Esophagus squamous epithelium (tissue), 5 donors: ENCODE data around the gene SOD1. TPM values are rescaled to one million over a fixed set of nuclear protein-coding genes. Genes with fewer than 3 reads are reported as not detected.

ENCODE experiments used
- DNase-seq: peaks from one replicate; lab custom pipeline; 2025; lab: John Stamatoyannopoulos, UW
- H3K27ac ChIP-seq, 4 donors: fragments of 200-600 bp; sonication (generic); one replicate each; pipeline ENCODE4 v1.5.1; 2016 to 2019; ENCODE audit warnings: mild to moderate bottlenecking in 1 of 4
- H3K27me3 ChIP-seq, 4 donors: fragments of 200-600 bp; sonication (generic); 1 replicate in 3 of 4; 2 replicates in 1 of 4; pipeline versions ENCODE4 v1.5.1 to v1.6.0; 2017 to 2021; ENCODE audit warnings: antibody characterized with exemption in 1 of 4
- H3K36me3 ChIP-seq, 3 donors: fragments of 200-600 bp; sonication (generic); one replicate each; pipeline ENCODE4 v1.5.1; 2016 to 2019
- H3K4me1 ChIP-seq, 3 donors: fragments of 200-600 bp; sonication (generic); one replicate each; pipeline ENCODE4 v1.5.1; 2017 to 2019
- H3K4me3 ChIP-seq, 4 donors: fragments of 200-600 bp; sonication (generic); 1 replicate in 3 of 4; 2 replicates in 1 of 4; pipeline ENCODE4 v1.5.1; 2016 to 2019; ENCODE audit warnings: mild to moderate bottlenecking in 2 of 4, moderate library complexity in 1 of 4
- H3K9me3 ChIP-seq, 3 donors: fragments of 200-600 bp; sonication (generic); one replicate each; pipeline ENCODE4 v1.5.1; 2016 to 2019
- CTCF ChIP-seq, 6 experiments: fragments of 450-650 bp in 4 of 6; fragments of 200-600 bp in 2 of 6; sonication (generic) in 2 of 6; IDR thresholded peaks; one replicate each; pipeline ENCODE4 v1.5.1; 2016 to 2019; ENCODE audit warnings: antibody characterized with exemption in 6 of 6, mild to moderate bottlenecking in 4 of 6, moderate library complexity in 4 of 6
- POLR2A ChIP-seq, 4 donors: fragments of 450-650 bp; IDR thresholded peaks; one replicate each; pipeline ENCODE4 v1.6.1; 2017; ENCODE audit warnings: antibody characterized with exemption in 4 of 4, mild to moderate bottlenecking in 4 of 4, moderate library complexity in 3 of 4
- WGBS, 2 donors: methylation state at CpG; one replicate each; pipeline ENCODE4 v1.1.5; 2018; 5-methylcytosine and 5-hydroxymethylcytosine counted together
- intact Hi-C: fragments of 100-400 bp; cut with DNase I; formaldehyde crosslinking; loops from one replicate; pipeline ENCODE4 v1.15.0; 2022
- total RNA-seq, 4 donors: library from RNA; depleted of rRNA; stranded (reverse); fragments of >200 nt; gene quantifications; one replicate each; pipeline ENCODE4 v1.1.0, GENCODE V29; 2016
- donor health status: DM: yes; HTN: yes; CAD: no.

The SOD1 gene
- total RNA-seq, 4 donors from 2014 or later = 160 to 328 (median 221) TPM

GRCh38 chr21:31616216-31616615 lies 43.3 kb upstream of the SOD1 start:
- Histone ChIP-seq H3K36me3 (no peaks in the 10 kb centered on the region), H3K27ac (no peak overlapping the region), H3K9me3 (no peaks in the 10 kb centered on the region), H3K4me1 (peaks cover 0 to 7% (median 0%) of the 10 kb centered on the region in 3 donors), H3K27me3 (no peaks in the 10 kb centered on the region), H3K4me3 (no peak overlapping the region)
- intact Hi-C loops = no loop called here
- DNase-seq = no peak
- no peak for TF ChIP-seq CTCF (IDR thresholded peaks at IDR 0.05)
- TF ChIP-seq POLR2A (IDR thresholded peaks at IDR 0.05) = no peak
- whole genome bisulfite sequencing, 2 donors = 57 to 69% methylated on average over 5 to 9 of the region's 9 CpGs

- Histone ChIP-seq H3K36me3 (no peaks in the 10 kb centered on the region), H3K9me3 (no peaks in the 10 kb centered on the region), H3K27ac (no peak overlapping the region), H3K4me1 (no peaks in the 10 kb centered on the region), H3K4me3 (no peak overlapping the region), H3K27me3 (no peaks in the 10 kb centered on the region)
- TF ChIP-seq CTCF (IDR thresholded peaks at IDR 0.05) (no peak), POLR2A (IDR thresholded peaks at IDR 0.05) (no peak)
- WGBS, 2 donors = 66% methylated on average over 2 of the region's 2 CpGs; no CpG with 5 or more reads in 1 of the 2 donors
- no peak for DNase-seq
- intact Hi-C loops = no loop called here
Measured at GRCh38 chr21:31618696-31619430, 40.6 kb upstream of the SOD1 start.

- intact Hi-C loops = no loop called here
- Histone ChIP-seq H3K4me1 (no peaks in the 10 kb centered on the region), H3K9me3 (no peaks in the 10 kb centered on the region), H3K27me3 (no peaks in the 10 kb centered on the region), H3K36me3 (no peaks in the 10 kb centered on the region), H3K27ac (no peak overlapping the region), H3K4me3 (no peak overlapping the region)
- no peak for TF ChIP-seq POLR2A (IDR thresholded peaks at IDR 0.05)
- no peak for TF ChIP-seq CTCF (IDR thresholded peaks at IDR 0.05)
- WGBS, 2 donors = 76 to 77% methylated on average over 3 of the region's 3 CpGs
- no peak for DNase-seq
Measured at GRCh38 chr21:31622397-31622796, 37.1 kb upstream of the SOD1 start.

GRCh38 chr21:31623664-31624063 lies 35.8 kb upstream of the SOD1 start:
- DNase-seq = no peak
- H3K36me3 ChIP-seq = no peaks in the 10 kb centered on the region
- no peak overlapping the region for H3K27ac ChIP-seq
- TF ChIP-seq CTCF (IDR thresholded peaks at IDR 0.05) (no peak), POLR2A (IDR thresholded peaks at IDR 0.05) (no peak)
- H3K4me3 ChIP-seq = no peak overlapping the region
- H3K4me1 ChIP-seq = no peaks in the 10 kb centered on the region
- H3K27me3 ChIP-seq = no peaks in the 10 kb centered on the region
- intact Hi-C loops = no loop called here
- WGBS, 2 donors = 83 to 90% methylated on average over 6 of the region's 6 CpGs
- no peaks in the 10 kb centered on the region for H3K9me3 ChIP-seq

- 75 to 79% methylated on average over 3 of the region's 3 CpGs for WGBS, 2 donors
- Histone ChIP-seq H3K9me3 (no peaks in the 10 kb centered on the region), H3K4me1 (peaks cover 0 to 1% (median 0%) of the 10 kb centered on the region in 3 donors), H3K4me3 (no peak overlapping the region), H3K27me3 (no peaks in the 10 kb centered on the region), H3K36me3 (no peaks in the 10 kb centered on the region), H3K27ac (no peak overlapping the region)
- intact Hi-C loops = no loop called here
- TF ChIP-seq CTCF (IDR thresholded peaks at IDR 0.05) = no peak
- no peak for TF ChIP-seq POLR2A (IDR thresholded peaks at IDR 0.05)
- no peak for DNase-seq
Measured at GRCh38 chr21:31624181-31624580, 35.3 kb upstream of the SOD1 start.
